Measurements from ENCODE around the gene KLF11.

DNA sequence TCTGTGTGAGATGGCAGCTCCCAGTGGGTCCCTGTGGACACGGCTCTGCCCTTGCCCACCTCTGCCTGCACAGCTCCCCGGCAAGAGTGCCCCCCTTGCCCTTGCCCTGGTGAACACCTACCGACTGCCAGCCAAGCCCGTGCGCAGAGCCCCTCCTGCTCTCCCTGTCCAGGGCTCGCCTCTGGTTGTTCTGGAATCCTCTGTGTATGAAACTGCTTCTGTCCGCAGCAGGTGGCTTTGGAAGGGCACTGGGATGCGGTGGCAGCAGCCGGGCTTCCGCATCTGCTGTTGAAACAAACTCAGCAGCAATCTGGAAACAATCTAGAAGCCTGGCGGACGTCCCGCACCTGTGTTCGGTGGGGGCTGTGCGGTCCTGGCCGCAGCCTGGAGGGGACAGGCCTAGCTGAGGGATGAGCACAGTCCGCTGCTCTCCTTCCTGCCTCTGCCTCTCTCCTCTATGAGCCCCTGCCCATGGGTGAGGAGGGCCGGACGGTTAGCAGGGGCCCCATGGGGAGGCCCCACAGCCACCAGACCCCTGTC lies 34.0 kb upstream of the KLF11 start:
- TF ChIP-seq POLR2AphosphoS5 (IDR thresholded peaks at IDR 0.05; ENCODE audit: low read depth, low read length) (no peak), YY1 (IDR thresholded peaks at IDR 0.05; ENCODE audit: low read depth) (no peak), FOXM1 (IDR thresholded peaks at IDR 0.05; ENCODE audit: low read depth) (no peak), RAD21 (IDR thresholded peaks at IDR 0.05; ENCODE audit: low read length) (no peak), TEAD4 (IDR thresholded peaks at IDR 0.05; ENCODE audit: borderline replicate concordance, insufficient read depth) (no peak), SMC3 (IDR thresholded peaks at IDR 0.05; ENCODE audit: low read depth, low read length) (no peak), ELF1 (IDR thresholded peaks at IDR 0.05) (no peak)
- TF ChIP-seq, protein P1, sequence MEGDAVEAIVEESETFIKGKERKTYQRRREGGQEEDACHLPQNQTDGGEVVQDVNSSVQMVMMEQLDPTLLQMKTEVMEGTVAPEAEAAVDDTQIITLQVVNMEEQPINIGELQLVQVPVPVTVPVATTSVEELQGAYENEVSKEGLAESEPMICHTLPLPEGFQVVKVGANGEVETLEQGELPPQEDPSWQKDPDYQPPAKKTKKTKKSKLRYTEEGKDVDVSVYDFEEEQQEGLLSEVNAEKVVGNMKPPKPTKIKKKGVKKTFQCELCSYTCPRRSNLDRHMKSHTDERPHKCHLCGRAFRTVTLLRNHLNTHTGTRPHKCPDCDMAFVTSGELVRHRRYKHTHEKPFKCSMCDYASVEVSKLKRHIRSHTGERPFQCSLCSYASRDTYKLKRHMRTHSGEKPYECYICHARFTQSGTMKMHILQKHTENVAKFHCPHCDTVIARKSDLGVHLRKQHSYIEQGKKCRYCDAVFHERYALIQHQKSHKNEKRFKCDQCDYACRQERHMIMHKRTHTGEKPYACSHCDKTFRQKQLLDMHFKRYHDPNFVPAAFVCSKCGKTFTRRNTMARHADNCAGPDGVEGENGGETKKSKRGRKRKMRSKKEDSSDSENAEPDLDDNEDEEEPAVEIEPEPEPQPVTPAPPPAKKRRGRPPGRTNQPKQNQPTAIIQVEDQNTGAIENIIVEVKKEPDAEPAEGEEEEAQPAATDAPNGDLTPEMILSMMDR (IDR thresholded peaks at IDR 0.05): no peak
- TF ChIP-seq, protein P2, sequence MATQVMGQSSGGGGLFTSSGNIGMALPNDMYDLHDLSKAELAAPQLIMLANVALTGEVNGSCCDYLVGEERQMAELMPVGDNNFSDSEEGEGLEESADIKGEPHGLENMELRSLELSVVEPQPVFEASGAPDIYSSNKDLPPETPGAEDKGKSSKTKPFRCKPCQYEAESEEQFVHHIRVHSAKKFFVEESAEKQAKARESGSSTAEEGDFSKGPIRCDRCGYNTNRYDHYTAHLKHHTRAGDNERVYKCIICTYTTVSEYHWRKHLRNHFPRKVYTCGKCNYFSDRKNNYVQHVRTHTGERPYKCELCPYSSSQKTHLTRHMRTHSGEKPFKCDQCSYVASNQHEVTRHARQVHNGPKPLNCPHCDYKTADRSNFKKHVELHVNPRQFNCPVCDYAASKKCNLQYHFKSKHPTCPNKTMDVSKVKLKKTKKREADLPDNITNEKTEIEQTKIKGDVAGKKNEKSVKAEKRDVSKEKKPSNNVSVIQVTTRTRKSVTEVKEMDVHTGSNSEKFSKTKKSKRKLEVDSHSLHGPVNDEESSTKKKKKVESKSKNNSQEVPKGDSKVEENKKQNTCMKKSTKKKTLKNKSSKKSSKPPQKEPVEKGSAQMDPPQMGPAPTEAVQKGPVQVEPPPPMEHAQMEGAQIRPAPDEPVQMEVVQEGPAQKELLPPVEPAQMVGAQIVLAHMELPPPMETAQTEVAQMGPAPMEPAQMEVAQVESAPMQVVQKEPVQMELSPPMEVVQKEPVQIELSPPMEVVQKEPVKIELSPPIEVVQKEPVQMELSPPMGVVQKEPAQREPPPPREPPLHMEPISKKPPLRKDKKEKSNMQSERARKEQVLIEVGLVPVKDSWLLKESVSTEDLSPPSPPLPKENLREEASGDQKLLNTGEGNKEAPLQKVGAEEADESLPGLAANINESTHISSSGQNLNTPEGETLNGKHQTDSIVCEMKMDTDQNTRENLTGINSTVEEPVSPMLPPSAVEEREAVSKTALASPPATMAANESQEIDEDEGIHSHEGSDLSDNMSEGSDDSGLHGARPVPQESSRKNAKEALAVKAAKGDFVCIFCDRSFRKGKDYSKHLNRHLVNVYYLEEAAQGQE (IDR thresholded peaks at IDR 0.05; ENCODE audit: low read depth, low read length): no peak
- TF ChIP-seq, protein P3, sequence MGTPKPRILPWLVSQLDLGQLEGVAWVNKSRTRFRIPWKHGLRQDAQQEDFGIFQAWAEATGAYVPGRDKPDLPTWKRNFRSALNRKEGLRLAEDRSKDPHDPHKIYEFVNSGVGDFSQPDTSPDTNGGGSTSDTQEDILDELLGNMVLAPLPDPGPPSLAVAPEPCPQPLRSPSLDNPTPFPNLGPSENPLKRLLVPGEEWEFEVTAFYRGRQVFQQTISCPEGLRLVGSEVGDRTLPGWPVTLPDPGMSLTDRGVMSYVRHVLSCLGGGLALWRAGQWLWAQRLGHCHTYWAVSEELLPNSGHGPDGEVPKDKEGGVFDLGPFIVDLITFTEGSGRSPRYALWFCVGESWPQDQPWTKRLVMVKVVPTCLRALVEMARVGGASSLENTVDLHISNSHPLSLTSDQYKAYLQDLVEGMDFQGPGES (IDR thresholded peaks at IDR 0.05; ENCODE audit: low read depth, low read length): no peak
